Measurements from ENCODE around the gene TRIM47.
A peak's percentile ranks its signal among the peaks of the same experiment; 100 is the strongest.

TRIM47 gene

DNA sequence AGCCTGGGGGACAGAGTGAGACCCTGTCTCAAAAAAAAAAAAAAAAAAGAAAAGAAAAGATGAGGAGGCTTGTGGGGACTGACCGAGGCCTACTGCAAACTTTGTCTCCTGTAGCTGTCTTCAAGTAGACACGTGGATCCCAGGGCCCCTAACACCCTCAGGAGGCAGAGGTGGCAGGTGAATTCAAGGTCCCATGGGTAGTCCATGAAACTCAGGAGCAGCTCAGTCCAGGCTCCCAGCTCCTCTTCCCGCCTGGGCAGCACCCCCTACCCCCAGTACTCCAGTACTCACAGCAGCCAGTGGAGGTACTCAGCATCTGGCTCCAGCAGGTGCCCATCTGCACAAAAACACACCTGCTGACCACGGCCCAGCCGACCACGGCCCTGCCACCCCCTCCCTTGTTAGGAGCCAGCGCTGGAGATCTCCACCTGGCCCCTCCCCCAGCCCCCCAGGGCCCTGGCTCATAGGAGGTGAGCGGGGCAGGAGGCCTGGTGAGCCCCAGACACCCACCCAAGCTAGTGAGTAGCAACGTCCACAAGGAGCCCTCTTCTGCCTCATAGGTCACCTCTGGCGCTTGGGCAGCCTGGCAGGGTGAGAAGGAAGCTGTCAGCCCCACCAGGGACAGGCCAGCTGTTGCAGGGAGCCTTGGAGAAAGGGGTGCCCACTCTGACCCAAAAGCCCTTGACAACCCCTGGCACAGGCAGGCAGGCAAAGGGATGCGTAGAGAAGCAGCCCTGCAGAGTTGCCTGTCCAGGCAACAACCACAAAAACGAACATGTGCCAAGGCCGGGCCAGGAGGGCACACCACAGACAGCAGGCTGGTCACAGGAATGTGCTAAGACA, 22.5 kb upstream of the TRIM47 start:
- no peak for DNase-seq (ENCODE audit: low read depth)
- no peak overlapping the region for H3K4me3 ChIP-seq (ENCODE audit: low read depth, low read length)
- TF ChIP-seq, protein P1, sequence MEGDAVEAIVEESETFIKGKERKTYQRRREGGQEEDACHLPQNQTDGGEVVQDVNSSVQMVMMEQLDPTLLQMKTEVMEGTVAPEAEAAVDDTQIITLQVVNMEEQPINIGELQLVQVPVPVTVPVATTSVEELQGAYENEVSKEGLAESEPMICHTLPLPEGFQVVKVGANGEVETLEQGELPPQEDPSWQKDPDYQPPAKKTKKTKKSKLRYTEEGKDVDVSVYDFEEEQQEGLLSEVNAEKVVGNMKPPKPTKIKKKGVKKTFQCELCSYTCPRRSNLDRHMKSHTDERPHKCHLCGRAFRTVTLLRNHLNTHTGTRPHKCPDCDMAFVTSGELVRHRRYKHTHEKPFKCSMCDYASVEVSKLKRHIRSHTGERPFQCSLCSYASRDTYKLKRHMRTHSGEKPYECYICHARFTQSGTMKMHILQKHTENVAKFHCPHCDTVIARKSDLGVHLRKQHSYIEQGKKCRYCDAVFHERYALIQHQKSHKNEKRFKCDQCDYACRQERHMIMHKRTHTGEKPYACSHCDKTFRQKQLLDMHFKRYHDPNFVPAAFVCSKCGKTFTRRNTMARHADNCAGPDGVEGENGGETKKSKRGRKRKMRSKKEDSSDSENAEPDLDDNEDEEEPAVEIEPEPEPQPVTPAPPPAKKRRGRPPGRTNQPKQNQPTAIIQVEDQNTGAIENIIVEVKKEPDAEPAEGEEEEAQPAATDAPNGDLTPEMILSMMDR (IDR thresholded peaks at IDR 0.05; ENCODE audit: low read depth, low read length, missing control alignments), result no peak

DNA sequence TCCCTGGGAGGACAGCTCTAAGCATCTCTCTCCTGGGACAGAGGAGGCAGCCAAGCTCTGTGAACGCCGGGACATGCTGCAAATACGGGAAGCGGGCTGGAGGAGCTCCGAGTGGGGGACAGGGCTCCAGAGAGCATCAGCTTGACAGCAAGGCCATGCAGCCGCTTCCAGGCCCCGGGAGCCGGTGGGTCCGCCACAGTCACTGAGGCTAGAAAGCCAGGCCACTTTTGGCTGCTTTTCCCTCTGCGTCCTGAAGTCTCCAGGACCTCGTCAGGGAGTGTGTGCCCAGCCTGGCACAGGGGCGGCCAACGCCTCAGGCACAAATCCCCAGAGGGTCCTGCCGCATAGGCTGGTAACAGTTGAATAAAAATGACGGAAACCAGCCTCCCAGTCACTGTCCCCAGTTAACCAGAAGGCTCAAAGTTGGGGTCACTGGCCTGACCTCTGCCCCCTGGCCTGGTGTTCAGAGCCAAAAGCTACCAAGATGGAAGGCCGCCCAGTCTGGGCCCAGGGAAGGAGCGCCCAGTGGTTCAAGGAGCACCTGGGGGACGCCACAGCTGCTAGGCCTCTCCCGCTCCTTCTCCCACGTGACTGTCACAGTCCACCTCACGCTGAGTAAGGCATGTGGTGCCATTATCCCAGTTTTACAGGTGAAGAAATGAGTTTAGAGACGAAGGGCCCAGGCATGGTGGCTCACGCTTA, 21.5 kb upstream of the TRIM47 start:
- TF ChIP-seq, protein P1 (IDR thresholded peaks at IDR 0.05; ENCODE audit: low read depth, low read length, missing control alignments), result no peak
- no peak overlapping the region for H3K4me3 ChIP-seq (ENCODE audit: low read depth, low read length)

DNA sequence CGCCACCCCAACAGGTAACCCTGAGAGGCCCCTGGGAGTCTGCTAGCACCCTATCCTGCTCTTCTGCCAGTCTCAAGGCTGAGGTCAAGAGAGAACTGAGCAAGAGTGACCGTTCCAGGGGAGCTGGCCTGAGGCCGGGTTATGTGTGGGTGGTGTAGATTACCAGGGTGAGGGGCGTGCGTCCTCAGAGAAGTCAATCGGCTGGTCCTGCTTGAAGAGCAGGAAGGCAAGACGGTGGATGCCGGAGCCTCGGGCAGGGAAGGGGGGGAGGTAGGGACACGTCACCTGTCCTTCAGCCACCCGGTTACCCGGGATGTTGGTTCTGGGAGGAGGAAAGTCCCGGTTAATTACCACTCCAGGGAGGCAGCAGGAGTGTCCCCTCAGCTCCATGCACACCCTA, 21.0 kb upstream of the TRIM47 start:
- H3K4me3 ChIP-seq (ENCODE audit: low read depth, low read length), result no peak overlapping the region
- DNase-seq (ENCODE audit: low read depth), result no peak
- TF ChIP-seq, protein P1 (IDR thresholded peaks at IDR 0.05; ENCODE audit: low read depth, low read length, missing control alignments), result no peak

More for the DNA sequence above, 21.5 kb upstream of the TRIM47 start:
- DNase-seq (ENCODE audit: low read depth), result no peak

DNA sequence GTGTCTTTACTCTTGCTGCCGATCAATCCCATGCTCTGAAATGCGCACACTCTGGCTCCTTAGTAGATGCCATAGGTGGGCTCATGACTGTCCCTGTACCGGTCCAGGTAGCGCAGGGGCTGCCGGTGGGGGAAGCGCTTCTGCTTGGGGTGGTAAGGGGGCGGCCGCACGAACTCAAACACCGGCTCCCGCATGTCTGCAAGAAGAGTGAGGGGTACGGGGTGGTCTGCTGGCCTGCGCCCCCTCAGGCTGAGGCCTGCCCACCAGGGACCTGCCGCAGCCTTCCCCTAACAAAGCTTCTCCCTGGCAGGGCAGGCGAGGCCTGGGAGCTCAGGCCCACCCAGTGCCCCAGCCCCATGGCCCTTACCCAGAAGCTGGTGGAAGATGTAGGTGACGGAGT, 20.4 kb upstream of the TRIM47 start:
- TF ChIP-seq, protein P1 (IDR thresholded peaks at IDR 0.05; ENCODE audit: low read depth, low read length, missing control alignments), result no peak
- no peak for DNase-seq (ENCODE audit: low read depth)
- no peak overlapping the region for H3K4me3 ChIP-seq (ENCODE audit: low read depth, low read length)

DNA sequence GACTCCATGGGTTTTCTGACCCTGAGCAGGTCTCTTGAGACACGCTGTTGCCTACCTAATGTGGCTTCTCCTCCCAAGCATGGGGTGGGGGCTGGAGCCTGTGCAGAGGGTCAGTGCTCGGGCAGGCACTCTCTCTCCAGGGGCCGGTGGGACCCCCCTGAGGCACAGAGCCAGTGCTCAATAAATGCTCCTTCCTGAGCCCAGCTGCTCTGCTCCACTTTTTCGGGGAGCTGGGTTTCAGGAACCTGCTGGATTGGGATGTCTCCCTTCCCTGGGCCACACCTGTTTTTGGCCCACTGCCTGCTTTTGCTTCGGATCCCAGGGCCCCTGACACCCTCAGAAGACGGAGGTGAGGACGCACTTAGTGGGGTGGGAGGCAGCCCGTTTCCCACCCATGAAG, 19.7 kb upstream of the TRIM47 start:
- TF ChIP-seq, protein P1 (IDR thresholded peaks at IDR 0.05; ENCODE audit: low read depth, low read length, missing control alignments), result no peak
- DNase-seq (ENCODE audit: low read depth), result no peak
- no peak overlapping the region for H3K4me3 ChIP-seq (ENCODE audit: low read depth, low read length)

DNA sequence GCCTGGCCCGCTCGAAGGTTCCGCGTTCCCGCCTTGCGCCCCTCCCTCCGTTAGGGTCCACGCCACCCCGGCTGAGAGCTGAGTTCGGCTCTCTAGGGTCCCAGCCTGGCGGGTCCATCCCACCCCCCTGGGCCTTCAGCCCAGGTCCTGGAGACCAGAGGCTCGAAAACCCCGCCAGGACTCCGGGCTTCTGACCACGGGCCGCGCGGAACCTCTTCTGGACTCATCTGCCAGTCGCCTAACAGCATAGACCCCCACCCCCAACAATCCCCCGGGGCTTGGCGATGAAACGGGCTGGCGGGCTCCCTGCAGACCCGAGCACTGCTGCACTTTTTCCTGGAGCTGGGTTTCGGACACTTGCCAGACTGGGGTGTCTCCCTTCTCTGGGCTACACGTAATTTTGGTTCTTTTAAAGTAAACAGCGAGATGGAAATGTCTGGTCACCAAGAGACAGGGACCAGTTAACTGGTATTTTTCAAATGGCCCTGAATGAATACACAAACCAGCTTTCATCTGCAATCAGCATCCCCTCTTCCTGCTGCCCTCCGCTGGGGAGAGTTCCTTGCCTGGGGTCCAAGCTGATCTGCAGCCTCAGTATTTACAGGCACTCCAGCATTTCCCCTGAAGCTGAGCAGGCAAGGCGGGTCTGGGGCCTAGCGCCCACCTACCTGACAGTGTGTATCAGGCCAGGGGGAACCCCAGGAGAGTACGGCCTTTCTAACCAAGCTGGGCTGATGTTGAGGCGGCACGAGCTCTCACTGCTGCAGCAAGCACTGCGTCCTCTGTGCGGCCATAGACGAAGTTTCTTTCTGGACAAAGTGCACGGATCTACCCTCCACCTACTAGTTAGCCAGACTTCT, 19.0 kb upstream of the TRIM47 start:
- no peak for DNase-seq (ENCODE audit: low read depth)
- peak overlapping the region; percentile 88 for H3K4me3 ChIP-seq (ENCODE audit: low read depth, low read length)
- TF ChIP-seq, protein P1 (IDR thresholded peaks at IDR 0.05; ENCODE audit: low read depth, low read length, missing control alignments), result no peak
